Measurements from ENCODE around the gene B4GALNT2.
"Not testable (repeated sequence)": the region's sequence is repeated elsewhere in the genome, so short reads cannot be mapped to it uniquely, and the experiment has no call there.

- TF ChIP-seq, protein P1, sequence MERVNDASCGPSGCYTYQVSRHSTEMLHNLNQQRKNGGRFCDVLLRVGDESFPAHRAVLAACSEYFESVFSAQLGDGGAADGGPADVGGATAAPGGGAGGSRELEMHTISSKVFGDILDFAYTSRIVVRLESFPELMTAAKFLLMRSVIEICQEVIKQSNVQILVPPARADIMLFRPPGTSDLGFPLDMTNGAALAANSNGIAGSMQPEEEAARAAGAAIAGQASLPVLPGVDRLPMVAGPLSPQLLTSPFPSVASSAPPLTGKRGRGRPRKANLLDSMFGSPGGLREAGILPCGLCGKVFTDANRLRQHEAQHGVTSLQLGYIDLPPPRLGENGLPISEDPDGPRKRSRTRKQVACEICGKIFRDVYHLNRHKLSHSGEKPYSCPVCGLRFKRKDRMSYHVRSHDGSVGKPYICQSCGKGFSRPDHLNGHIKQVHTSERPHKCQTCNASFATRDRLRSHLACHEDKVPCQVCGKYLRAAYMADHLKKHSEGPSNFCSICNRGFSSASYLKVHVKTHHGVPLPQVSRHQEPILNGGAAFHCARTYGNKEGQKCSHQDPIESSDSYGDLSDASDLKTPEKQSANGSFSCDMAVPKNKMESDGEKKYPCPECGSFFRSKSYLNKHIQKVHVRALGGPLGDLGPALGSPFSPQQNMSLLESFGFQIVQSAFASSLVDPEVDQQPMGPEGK (CRISPR knock-in tag; IDR thresholded peaks at IDR 0.05; ENCODE audit: borderline replicate concordance) = not testable (repeated sequence)
- not testable (repeated sequence) for TF ChIP-seq ARNTL (CRISPR knock-in tag; IDR thresholded peaks at IDR 0.05; ENCODE audit: borderline replicate concordance, low read depth); ZFP3 (CRISPR knock-in tag; IDR thresholded peaks at IDR 0.05); RARB (CRISPR knock-in tag; IDR thresholded peaks at IDR 0.05); TCF4 (CRISPR knock-in tag; IDR thresholded peaks at IDR 0.05; ENCODE audit: borderline replicate concordance); CREB5 (CRISPR knock-in tag; IDR thresholded peaks at IDR 0.05; ENCODE audit: low read depth); ZNF8 (CRISPR knock-in tag; IDR thresholded peaks at IDR 0.05); ZNF565 (CRISPR knock-in tag; conservative IDR thresholded peaks at IDR 0.05; ENCODE audit: low read depth)
Observed at GRCh38 chr17:49129359-49129950, 3.1 kb upstream of the B4GALNT2 start.
